ENCODE measurements around the gene TRIOBP.
"Not testable (repeated sequence)": the region's sequence is repeated elsewhere in the genome, so short reads cannot be mapped to it uniquely, and the experiment has no call there.

TRIOBP gene

GRCh38 chr22:37692627-37693285, 4.1 kb upstream of the TRIOBP start:
- no peak for DNase-seq (ENCODE audit: low spot score)
- Mint-ChIP-seq H3K36me3 (ENCODE audit: low read depth) (peaks cover 39% of the 10 kb centered on the region), H3K4me3 (no peak overlapping the region), H3K4me1 (ENCODE audit: low read depth) (peaks cover 20% of the 10 kb centered on the region), H3K27me3 (ENCODE audit: low read depth) (no peaks in the 10 kb centered on the region), H3K9me3 (no peaks in the 10 kb centered on the region), H3K27ac (no peak overlapping the region)

- H3K27ac Mint-ChIP-seq; H3K4me3 Mint-ChIP-seq; DNase-seq (ENCODE audit: low spot score); H3K27me3 Mint-ChIP-seq (ENCODE audit: low read depth); H3K9me3 Mint-ChIP-seq: not testable (repeated sequence)
- Mint-ChIP-seq H3K4me1 (ENCODE audit: low read depth) (peaks cover 13% of the 10 kb centered on the region), H3K36me3 (ENCODE audit: low read depth) (peaks cover 30% of the 10 kb centered on the region)
Observed at GRCh38 chr22:37694131-37694530, 2.7 kb upstream of the TRIOBP start.

- not testable (repeated sequence) for DNase-seq (ENCODE audit: low spot score); H3K27me3 Mint-ChIP-seq (ENCODE audit: low read depth); H3K9me3 Mint-ChIP-seq
- Mint-ChIP-seq H3K4me3 (peak overlapping the region; percentile 68), H3K4me1 (ENCODE audit: low read depth) (peaks cover 13% of the 10 kb centered on the region), H3K36me3 (ENCODE audit: low read depth) (peaks cover 21% of the 10 kb centered on the region), H3K27ac (peak overlapping the region; percentile 49)
Observed at GRCh38 chr22:37696260-37696656, 590 bp upstream of the TRIOBP start.

GRCh38 chr22:37697538-37697835, 639 bp downstream of the TRIOBP start:
- no peaks in the 10 kb centered on the region for H3K9me3 Mint-ChIP-seq
- H3K36me3 Mint-ChIP-seq (ENCODE audit: low read depth), result peaks cover 16% of the 10 kb centered on the region
- no peak overlapping the region for H3K4me3 Mint-ChIP-seq
- H3K27me3 Mint-ChIP-seq (ENCODE audit: low read depth), result no peaks in the 10 kb centered on the region
- DNase-seq (ENCODE audit: low spot score), result no peak
- no peak overlapping the region for H3K27ac Mint-ChIP-seq
- H3K4me1 Mint-ChIP-seq (ENCODE audit: low read depth), result peaks cover 13% of the 10 kb centered on the region

- no peaks in the 10 kb centered on the region for H3K9me3 Mint-ChIP-seq
- H3K36me3 Mint-ChIP-seq (ENCODE audit: low read depth), result no peaks in the 10 kb centered on the region
- no peaks in the 10 kb centered on the region for H3K27me3 Mint-ChIP-seq (ENCODE audit: low read depth)
- no peak overlapping the region for H3K4me3 Mint-ChIP-seq
- H3K27ac Mint-ChIP-seq, result no peak overlapping the region
- no peak for DNase-seq (ENCODE audit: low spot score)
- H3K4me1 Mint-ChIP-seq (ENCODE audit: low read depth), result peaks cover 7% of the 10 kb centered on the region
Observed at GRCh38 chr22:37701141-37701786, 4.4 kb downstream of the TRIOBP start.

GRCh38 chr22:37703906-37704305, 7.1 kb downstream of the TRIOBP start:
- Mint-ChIP-seq H3K9me3 (no peaks in the 10 kb centered on the region), H3K27me3 (ENCODE audit: low read depth) (no peaks in the 10 kb centered on the region), H3K36me3 (ENCODE audit: low read depth) (no peaks in the 10 kb centered on the region), H3K4me3 (no peak overlapping the region), H3K27ac (no peak overlapping the region), H3K4me1 (ENCODE audit: low read depth) (no peaks in the 10 kb centered on the region)
- no peak for DNase-seq (ENCODE audit: low spot score)

GRCh38 chr22:37704645-37705044, 7.8 kb downstream of the TRIOBP start:
- no peak overlapping the region for H3K27ac Mint-ChIP-seq
- no peak overlapping the region for H3K4me3 Mint-ChIP-seq
- no peaks in the 10 kb centered on the region for H3K4me1 Mint-ChIP-seq (ENCODE audit: low read depth)
- H3K27me3 Mint-ChIP-seq (ENCODE audit: low read depth), result no peaks in the 10 kb centered on the region
- H3K9me3 Mint-ChIP-seq, result no peaks in the 10 kb centered on the region
- DNase-seq (ENCODE audit: low spot score), result no peak
- H3K36me3 Mint-ChIP-seq (ENCODE audit: low read depth), result no peaks in the 10 kb centered on the region

GRCh38 chr22:37705205-37705604, 8.4 kb downstream of the TRIOBP start:
- DNase-seq (ENCODE audit: low spot score), result no peak
- no peaks in the 10 kb centered on the region for H3K4me1 Mint-ChIP-seq (ENCODE audit: low read depth)
- no peak overlapping the region for H3K27ac Mint-ChIP-seq
- H3K4me3 Mint-ChIP-seq, result no peak overlapping the region
- H3K9me3 Mint-ChIP-seq, result no peaks in the 10 kb centered on the region
- no peaks in the 10 kb centered on the region for H3K27me3 Mint-ChIP-seq (ENCODE audit: low read depth)
- no peaks in the 10 kb centered on the region for H3K36me3 Mint-ChIP-seq (ENCODE audit: low read depth)

GRCh38 chr22:37708580-37709444, 12.0 kb downstream of the TRIOBP start:
- Mint-ChIP-seq H3K4me3 (no peak overlapping the region), H3K36me3 (ENCODE audit: low read depth) (no peaks in the 10 kb centered on the region), H3K9me3 (no peaks in the 10 kb centered on the region), H3K27me3 (ENCODE audit: low read depth) (no peaks in the 10 kb centered on the region), H3K27ac (no peak overlapping the region), H3K4me1 (ENCODE audit: low read depth) (no peaks in the 10 kb centered on the region)
- no peak for DNase-seq (ENCODE audit: low spot score)

GRCh38 chr22:37709445-37709765, 12.6 kb downstream of the TRIOBP start:
- Mint-ChIP-seq H3K4me1 (ENCODE audit: low read depth) (no peaks in the 10 kb centered on the region), H3K4me3 (no peak overlapping the region), H3K9me3 (no peaks in the 10 kb centered on the region), H3K27ac (no peak overlapping the region), H3K36me3 (ENCODE audit: low read depth) (no peaks in the 10 kb centered on the region), H3K27me3 (ENCODE audit: low read depth) (no peaks in the 10 kb centered on the region)
- DNase-seq (ENCODE audit: low spot score), result no peak

GRCh38 chr22:37710675-37711074, 13.8 kb downstream of the TRIOBP start:
- no peaks in the 10 kb centered on the region for H3K36me3 Mint-ChIP-seq (ENCODE audit: low read depth)

GRCh38 chr22:37711490-37711889, 14.6 kb downstream of the TRIOBP start:
- no peak overlapping the region for H3K4me3 Mint-ChIP-seq
- H3K27ac Mint-ChIP-seq, result no peak overlapping the region
- H3K36me3 Mint-ChIP-seq (ENCODE audit: low read depth), result no peaks in the 10 kb centered on the region
- no peaks in the 10 kb centered on the region for H3K9me3 Mint-ChIP-seq
- no peaks in the 10 kb centered on the region for H3K4me1 Mint-ChIP-seq (ENCODE audit: low read depth)
- H3K27me3 Mint-ChIP-seq (ENCODE audit: low read depth), result no peaks in the 10 kb centered on the region
- DNase-seq (ENCODE audit: low spot score), result no peak

More at GRCh38 chr22:37710675-37711074, 13.8 kb downstream of the TRIOBP start:
- Mint-ChIP-seq H3K9me3 (no peaks in the 10 kb centered on the region), H3K4me3 (no peak overlapping the region), H3K27ac (no peak overlapping the region), H3K27me3 (ENCODE audit: low read depth) (no peaks in the 10 kb centered on the region), H3K4me1 (ENCODE audit: low read depth) (no peaks in the 10 kb centered on the region)
- no peak for DNase-seq (ENCODE audit: low spot score)

GRCh38 chr22:37713761-37714160, 16.9 kb downstream of the TRIOBP start:
- no peaks in the 10 kb centered on the region for H3K9me3 Mint-ChIP-seq
- H3K4me3 Mint-ChIP-seq, result no peak overlapping the region
- H3K27me3 Mint-ChIP-seq (ENCODE audit: low read depth), result no peaks in the 10 kb centered on the region
- no peak for DNase-seq (ENCODE audit: low spot score)
- no peaks in the 10 kb centered on the region for H3K4me1 Mint-ChIP-seq (ENCODE audit: low read depth)
- H3K27ac Mint-ChIP-seq, result no peak overlapping the region
- no peaks in the 10 kb centered on the region for H3K36me3 Mint-ChIP-seq (ENCODE audit: low read depth)

GRCh38 chr22:37714634-37715033, 17.8 kb downstream of the TRIOBP start:
- Mint-ChIP-seq H3K27ac (no peak overlapping the region), H3K27me3 (ENCODE audit: low read depth) (no peaks in the 10 kb centered on the region), H3K36me3 (ENCODE audit: low read depth) (no peaks in the 10 kb centered on the region), H3K4me3 (no peak overlapping the region), H3K4me1 (ENCODE audit: low read depth) (no peaks in the 10 kb centered on the region), H3K9me3 (no peaks in the 10 kb centered on the region)
- DNase-seq (ENCODE audit: low spot score), result no peak

All from T-helper 2 cell treated with Interferon-gamma antibody and Interleukin-4, amounts not matched to agents 5 μg/mL and 100 μg/mL, for 36 hours (primary cell).